Measurements from ENCODE around the gene FANCI.

The FANCI gene

DNA sequence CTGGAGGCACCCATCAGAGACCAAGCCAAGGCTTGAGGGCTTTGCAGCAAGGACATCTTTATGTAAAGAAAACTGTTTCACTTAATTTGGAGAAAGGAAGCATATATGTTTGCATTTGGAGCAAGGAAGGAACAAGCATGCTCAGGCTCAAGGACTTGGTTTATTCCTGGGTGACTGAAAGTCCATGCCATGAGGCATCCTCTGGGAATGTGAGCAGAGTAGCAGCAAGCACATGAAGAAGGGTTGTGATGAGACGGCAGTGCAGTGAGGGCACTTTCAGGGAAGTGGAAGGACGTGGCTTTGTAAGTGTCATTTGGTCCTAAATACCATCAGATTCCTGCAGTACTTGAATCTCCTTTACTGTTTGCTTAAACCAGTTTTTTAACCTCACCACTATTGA, 64.0 kb downstream of the FANCI start:
- no peaks in the 10 kb centered on the region; the same call in 1 of the 2 replicates for H4K20me1 ChIP-seq (ENCODE audit: insufficient read depth, low read length)
- H3K9me2 ChIP-seq (replicated peaks; ENCODE audit: insufficient read depth, low read length): no peaks in the 10 kb centered on the region
- H3K4me1 ChIP-seq (ENCODE audit: low read length): no peaks in the 10 kb centered on the region
- no peaks in the 10 kb centered on the region for H3K9me3 ChIP-seq (replicated peaks; ENCODE audit: insufficient read depth, low read length)
- DNase-seq: no peak
- TF ChIP-seq, protein P1, sequence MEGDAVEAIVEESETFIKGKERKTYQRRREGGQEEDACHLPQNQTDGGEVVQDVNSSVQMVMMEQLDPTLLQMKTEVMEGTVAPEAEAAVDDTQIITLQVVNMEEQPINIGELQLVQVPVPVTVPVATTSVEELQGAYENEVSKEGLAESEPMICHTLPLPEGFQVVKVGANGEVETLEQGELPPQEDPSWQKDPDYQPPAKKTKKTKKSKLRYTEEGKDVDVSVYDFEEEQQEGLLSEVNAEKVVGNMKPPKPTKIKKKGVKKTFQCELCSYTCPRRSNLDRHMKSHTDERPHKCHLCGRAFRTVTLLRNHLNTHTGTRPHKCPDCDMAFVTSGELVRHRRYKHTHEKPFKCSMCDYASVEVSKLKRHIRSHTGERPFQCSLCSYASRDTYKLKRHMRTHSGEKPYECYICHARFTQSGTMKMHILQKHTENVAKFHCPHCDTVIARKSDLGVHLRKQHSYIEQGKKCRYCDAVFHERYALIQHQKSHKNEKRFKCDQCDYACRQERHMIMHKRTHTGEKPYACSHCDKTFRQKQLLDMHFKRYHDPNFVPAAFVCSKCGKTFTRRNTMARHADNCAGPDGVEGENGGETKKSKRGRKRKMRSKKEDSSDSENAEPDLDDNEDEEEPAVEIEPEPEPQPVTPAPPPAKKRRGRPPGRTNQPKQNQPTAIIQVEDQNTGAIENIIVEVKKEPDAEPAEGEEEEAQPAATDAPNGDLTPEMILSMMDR (IDR thresholded peaks at IDR 0.05; ENCODE audit: low read length): no peak
- TF ChIP-seq EZH2phosphoT487 (IDR thresholded peaks at IDR 0.05; ENCODE audit: low read length) (no peak), EZH2 (optimal IDR thresholded peaks at IDR 0.05; ENCODE audit: low read depth, low read length) (no peak)
- H2AFZ ChIP-seq (ENCODE audit: low read length): no peak overlapping the region
- H3K79me2 ChIP-seq (ENCODE audit: low read length): no peaks in the 10 kb centered on the region
- H3F3A ChIP-seq (ENCODE audit: insufficient read depth, low read length): 0 out of 2 replicates have a peak, but pooled peaks cover 6% of the 10 kb centered on the region
- no peak overlapping the region for H3K9ac ChIP-seq (ENCODE audit: low read length)
- no peak overlapping the region for H3K4me2 ChIP-seq (ENCODE audit: low read depth, low read length)
- no peaks in the 10 kb centered on the region for H3K27me3 ChIP-seq (replicated peaks; ENCODE audit: insufficient read depth, low read length)
- H3K27ac ChIP-seq (ENCODE audit: low read length): no peak overlapping the region
- no peak overlapping the region for H3K4me3 ChIP-seq (ENCODE audit: low read length)
- H3K36me3 ChIP-seq (replicated peaks; ENCODE audit: insufficient read depth, low read length): peaks cover 16% of the 10 kb centered on the region; the same call in 1 of the 2 replicates

DNA sequence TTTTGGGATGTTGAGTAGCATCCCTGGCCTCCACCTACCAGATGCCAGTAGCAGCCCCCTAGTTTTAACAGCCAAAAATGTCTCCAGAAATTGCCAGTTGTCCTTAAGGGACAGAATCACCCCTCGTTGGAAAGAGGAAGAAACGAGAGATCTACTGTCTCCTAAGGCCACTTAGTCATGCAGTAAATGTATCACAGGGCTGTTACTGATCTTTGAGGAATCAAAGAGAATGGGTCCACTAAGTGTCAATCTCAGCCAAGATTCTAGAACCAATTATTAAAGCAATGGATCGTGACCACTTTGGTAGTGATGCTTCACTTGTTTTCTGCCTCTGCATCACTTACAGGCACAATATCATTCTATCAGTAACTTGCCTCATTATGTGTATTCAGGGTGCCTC, 64.5 kb downstream of the FANCI start:
- Histone ChIP-seq H4K20me1 (ENCODE audit: insufficient read depth, low read length) (no peaks in the 10 kb centered on the region; the same call in 1 of the 2 replicates), H3K9ac (ENCODE audit: low read length) (no peak overlapping the region), H3K36me3 (replicated peaks; ENCODE audit: insufficient read depth, low read length) (peaks cover 16% of the 10 kb centered on the region; the same call in 1 of the 2 replicates), H2AFZ (ENCODE audit: low read length) (no peak overlapping the region), H3K79me2 (ENCODE audit: low read length) (no peaks in the 10 kb centered on the region), H3K9me3 (replicated peaks; ENCODE audit: insufficient read depth, low read length) (no peaks in the 10 kb centered on the region), H3K4me3 (ENCODE audit: low read length) (no peak overlapping the region), H3K4me1 (ENCODE audit: low read length) (no peaks in the 10 kb centered on the region), H3K9me2 (replicated peaks; ENCODE audit: insufficient read depth, low read length) (no peaks in the 10 kb centered on the region), H3K27me3 (replicated peaks; ENCODE audit: insufficient read depth, low read length) (no peaks in the 10 kb centered on the region), H3K4me2 (ENCODE audit: low read depth, low read length) (no peak overlapping the region), H3K27ac (ENCODE audit: low read length) (no peak overlapping the region), H3F3A (ENCODE audit: insufficient read depth, low read length) (0 out of 2 replicates have a peak, but pooled peaks cover 6% of the 10 kb centered on the region)
- TF ChIP-seq EZH2phosphoT487 (IDR thresholded peaks at IDR 0.05; ENCODE audit: low read length) (no peak), EZH2 (optimal IDR thresholded peaks at IDR 0.05; ENCODE audit: low read depth, low read length) (no peak)
- TF ChIP-seq, protein P1 (IDR thresholded peaks at IDR 0.05; ENCODE audit: low read length): no peak
- DNase-seq: no peak

DNA sequence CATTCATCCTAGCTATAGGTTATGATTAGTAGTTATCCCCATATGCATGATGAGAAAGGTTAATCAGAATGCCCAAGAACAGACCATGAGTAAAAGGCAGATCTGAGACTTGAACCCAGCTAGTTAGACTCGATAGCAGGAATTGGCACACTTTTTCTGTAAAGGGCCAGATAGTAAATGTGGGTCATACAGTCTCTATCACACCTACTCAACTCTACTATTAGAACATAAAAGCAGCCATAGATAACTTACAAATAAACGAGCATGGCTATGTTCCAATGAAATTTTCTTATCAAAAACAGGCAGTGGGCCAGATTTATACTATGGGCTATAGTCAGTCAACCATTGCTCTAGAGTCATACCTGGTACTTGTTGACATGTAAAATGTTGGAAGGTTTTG, 66.2 kb downstream of the FANCI start:
- no peak overlapping the region for H3K27ac ChIP-seq (ENCODE audit: low read length)
- H3K79me2 ChIP-seq (ENCODE audit: low read length): no peaks in the 10 kb centered on the region
- H3K4me2 ChIP-seq (ENCODE audit: low read depth, low read length): no peak overlapping the region
- H3K4me3 ChIP-seq (ENCODE audit: low read length): no peak overlapping the region
- TF ChIP-seq, protein P1 (IDR thresholded peaks at IDR 0.05; ENCODE audit: low read length): no peak
- TF ChIP-seq EZH2phosphoT487 (IDR thresholded peaks at IDR 0.05; ENCODE audit: low read length) (no peak), EZH2 (optimal IDR thresholded peaks at IDR 0.05; ENCODE audit: low read depth, low read length) (no peak)
- peaks cover 16% of the 10 kb centered on the region; the same call in 1 of the 2 replicates for H3K36me3 ChIP-seq (replicated peaks; ENCODE audit: insufficient read depth, low read length)
- H3K9me2 ChIP-seq (replicated peaks; ENCODE audit: insufficient read depth, low read length): no peaks in the 10 kb centered on the region
- no peaks in the 10 kb centered on the region for H3K4me1 ChIP-seq (ENCODE audit: low read length)
- no peaks in the 10 kb centered on the region for H3K27me3 ChIP-seq (replicated peaks; ENCODE audit: insufficient read depth, low read length)
- no peaks in the 10 kb centered on the region for H3K9me3 ChIP-seq (replicated peaks; ENCODE audit: insufficient read depth, low read length)
- no peak for DNase-seq
- no peak overlapping the region for H3K9ac ChIP-seq (ENCODE audit: low read length)
- H4K20me1 ChIP-seq (ENCODE audit: insufficient read depth, low read length): no peaks in the 10 kb centered on the region; the same call in 1 of the 2 replicates
- no peak overlapping the region for H2AFZ ChIP-seq (ENCODE audit: low read length)
- H3F3A ChIP-seq (ENCODE audit: insufficient read depth, low read length): 0 out of 2 replicates have a peak, but pooled peaks cover 11% of the 10 kb centered on the region
